HG03045 (cell line): Measurements from ENCODE around the gene CAPS2.
"Not testable (repeated sequence)": the region's sequence is repeated elsewhere in the genome, so short reads cannot be mapped to it uniquely, and the experiment has no call there.

ENCODE experiments used
- ATAC-seq: cut with Tn5 transposase; IDR thresholded peaks from one replicate; pipeline ENCODE4 v1.9.1; 2021; ENCODE audit warnings: mild to moderate bottlenecking, moderate library complexity; ENCODE audit not compliant: unreplicated experiment

Gene CAPS2

GRCh38 chr12:75329918-75330826 is at the start of gene CAPS2:
Gene CAPS2, minus strand, starts transcription at chr12:75330324. Its CDS starts 3,826 bp downstream, at chr12:75326498.
- peak; percentile 94 for ATAC-seq

GRCh38 chr12:75378354-75378753 is 48.2 kb upstream of the CAPS2 start:
- no peak for ATAC-seq

GRCh38 chr12:75374971-75375370 is 44.8 kb upstream of the CAPS2 start:
- no peak for ATAC-seq

- ATAC-seq = peak; percentile 69
These were observed 36.5 kb upstream of the CAPS2 start for GRCh38 chr12:75366629-75367028.

- ATAC-seq = no peak
These were observed 34.8 kb upstream of the CAPS2 start for GRCh38 chr12:75364919-75365318.

GRCh38 chr12:75361408-75361807 is 31.3 kb upstream of the CAPS2 start:
- no peak for ATAC-seq

- no peak for ATAC-seq
These were observed 30.8 kb upstream of the CAPS2 start for GRCh38 chr12:75360920-75361319.

- ATAC-seq = no peak
These were observed 23.9 kb upstream of the CAPS2 start for GRCh38 chr12:75354011-75354410.

- ATAC-seq = no peak
These were observed 20.3 kb upstream of the CAPS2 start for GRCh38 chr12:75350413-75350812.

GRCh38 chr12:75349946-75350345 is 19.8 kb upstream of the CAPS2 start:
- ATAC-seq = no peak

- not testable (repeated sequence) for ATAC-seq
These were observed 16.1 kb upstream of the CAPS2 start for GRCh38 chr12:75346215-75346614.

GRCh38 chr12:75345531-75345930 is 15.4 kb upstream of the CAPS2 start:
- ATAC-seq = no peak

- no peak for ATAC-seq
These were observed 11.7 kb upstream of the CAPS2 start for GRCh38 chr12:75341873-75342272.

- ATAC-seq = peak; percentile 43
These were observed 7.8 kb upstream of the CAPS2 start for GRCh38 chr12:75337905-75338304.

GRCh38 chr12:75334384-75335030 is 4.4 kb upstream of the CAPS2 start, which contains the start of gene GLIPR1L1:
Gene GLIPR1L1, plus strand, starts transcription at chr12:75334670. Its CDS starts 59 bp downstream, at chr12:75334729.
- peak; percentile 64 for ATAC-seq

- no peak for ATAC-seq
These were observed 2.5 kb downstream of the CAPS2 start for GRCh38 chr12:75327642-75328041.

GRCh38 chr12:75323663-75324062 is 6.5 kb downstream of the CAPS2 start:
- no peak for ATAC-seq

GRCh38 chr12:75322464-75322863 is 7.7 kb downstream of the CAPS2 start:
- ATAC-seq = no peak

- ATAC-seq = no peak
These were observed 12.3 kb downstream of the CAPS2 start for GRCh38 chr12:75317784-75318183.

- ATAC-seq = no peak
These were observed 14.6 kb downstream of the CAPS2 start for GRCh38 chr12:75315518-75315917.

- ATAC-seq = no peak
These were observed 18.8 kb downstream of the CAPS2 start for GRCh38 chr12:75311369-75311768.

GRCh38 chr12:75308279-75308678 is 21.8 kb downstream of the CAPS2 start:
- no peak for ATAC-seq
